GM23338 (cell line): ENCODE measurements around the gene MTPN. TPM values are rescaled to one million over a fixed set of nuclear protein-coding genes. Genes with fewer than 3 reads are reported as not detected.
A peak's percentile ranks its signal among the peaks of the same experiment; 100 is the strongest.

ENCODE experiments used
- ATAC-seq: fragments of 200-7000 bp; cut with Tn5 transposase; 3 replicates; pipeline ENCODE4 v1.9.1; 2020
- DNase-seq: peaks from one replicate; pipeline ENCODE4 v3.0.0-alpha.2; 2015; ENCODE audit warnings: low spot score
- H2AFZ ChIP-seq: fragments of 200-600 bp; sonication (generic); 2 replicates; pipeline ENCODE4 v1.8.0; 2016; ENCODE audit warnings: antibody characterized with exemption, mild to moderate bottlenecking, moderate library complexity
- H3F3A ChIP-seq: fragments of 200-600 bp; sonication (generic); replicated peaks from 2 replicates; pipeline ENCODE4 v1.8.0; 2017; ENCODE audit warnings: antibody characterized with exemption, mixed run types, low read depth
- H3K27ac ChIP-seq: fragments of 200-600 bp; sonication (generic); 2 replicates; pipeline ENCODE4 v1.6.1; 2016; ENCODE audit warnings: low read depth
- H3K27me3 ChIP-seq: fragments of 200-600 bp; sonication (generic); 2 replicates; pipeline ENCODE4 v1.8.0; 2016; ENCODE audit warnings: mild to moderate bottlenecking, mixed run types, moderate library complexity; ENCODE audit not compliant: insufficient read depth
- H3K36me3 ChIP-seq: fragments of 200-600 bp; sonication (generic); 2 replicates; pipeline ENCODE4 v1.8.0; 2016; ENCODE audit warnings: mild to moderate bottlenecking; ENCODE audit not compliant: insufficient read depth
- H3K4me1 ChIP-seq: fragments of 200-600 bp; sonication (generic); 2 replicates; pipeline ENCODE4 v1.8.0; 2016; ENCODE audit warnings: mild to moderate bottlenecking, moderate library complexity; ENCODE audit not compliant: insufficient read depth
- H3K4me2 ChIP-seq: fragments of 200-600 bp; sonication (generic); 2 replicates; pipeline ENCODE4 v1.7.1; 2017; ENCODE audit warnings: mixed run types
- H3K4me3 ChIP-seq: fragments of 200-600 bp; sonication (generic); 2 replicates; pipeline ENCODE4 v1.6.1; 2016; ENCODE audit warnings: mixed run types
- H3K79me2 ChIP-seq: fragments of 200-600 bp; sonication (generic); replicated peaks from 2 replicates; pipeline ENCODE4 v1.8.0; 2017; ENCODE audit warnings: mild to moderate bottlenecking; ENCODE audit not compliant: insufficient read depth
- H3K9me2 ChIP-seq: fragments of 200-600 bp; sonication (generic); 2 replicates; pipeline ENCODE4 v1.8.0; 2017; ENCODE audit not compliant: insufficient read depth
- H4K20me1 ChIP-seq: fragments of 200-600 bp; sonication (generic); replicated peaks from 2 replicates; pipeline ENCODE4 v1.8.0; 2017; ENCODE audit warnings: mild to moderate bottlenecking; ENCODE audit not compliant: insufficient read depth
- H3K27ac Mint-ChIP-seq: 2 replicates; pipeline ENCODE4 v1.8.0; 2020; ENCODE audit warnings: inconsistent platforms, mild to moderate bottlenecking, moderate library complexity, mixed read lengths
- H3K27me3 Mint-ChIP-seq: 3 replicates; pipeline ENCODE4 v1.8.0; 2022; ENCODE audit warnings: low read depth, mild to moderate bottlenecking, moderate library complexity, mixed read lengths, inconsistent platforms; ENCODE audit not compliant: insufficient read depth, poor library complexity
- H3K36me3 Mint-ChIP-seq: 3 replicates; pipeline ENCODE4 v1.8.0; 2021; ENCODE audit warnings: low read depth, mild to moderate bottlenecking, inconsistent platforms, moderate library complexity, mixed read lengths
- H3K4me1 Mint-ChIP-seq: 3 replicates; pipeline ENCODE4 v1.8.0; 2020; ENCODE audit warnings: mild to moderate bottlenecking, inconsistent platforms, mixed read lengths
- H3K4me3 Mint-ChIP-seq: 3 replicates; pipeline ENCODE4 v1.8.0; 2021; ENCODE audit warnings: moderate library complexity, mild to moderate bottlenecking, inconsistent platforms, mixed read lengths
- H3K9me3 Mint-ChIP-seq: 3 replicates; pipeline ENCODE4 v1.8.0; 2020; ENCODE audit warnings: moderate library complexity, mild to moderate bottlenecking, inconsistent platforms, mixed read lengths
- CREB1 ChIP-seq: fragments of 250-450 bp; sonication (Bioruptor Pico); IDR thresholded peaks from 2 replicates; pipeline ENCODE4 v1.5.0; 2020; ENCODE audit warnings: low read depth, mild to moderate bottlenecking, moderate library complexity
- CTCF ChIP-seq, 2 experiments: fragments of 200-600 bp in 1 of 2; sonication (generic) in 1 of 2; conservative IDR thresholded peaks; 2 replicates each; pipeline versions ENCODE4 v1.5.1 to v1.6.1; 2016 to 2017; ENCODE audit warnings: antibody characterized with exemption in 2 of 2, low read depth in 2 of 2, mild to moderate bottlenecking in 2 of 2, moderate library complexity in 1 of 2
- ETS1 ChIP-seq: IDR thresholded peaks from 2 replicates; pipeline ENCODE4 v1.6.1; 2016; ENCODE audit warnings: antibody characterized with exemption
- EZH2phosphoT487 ChIP-seq: fragments of 200-600 bp; sonication (generic); IDR thresholded peaks from one replicate; pipeline ENCODE4 v1.8.1; 2018; ENCODE audit warnings: antibody characterized with exemption; ENCODE audit not compliant: unreplicated experiment
- STAT1 ChIP-seq: IDR thresholded peaks from one replicate; pipeline ENCODE4 v1.6.1; 2016; ENCODE audit warnings: antibody characterized with exemption; ENCODE audit not compliant: unreplicated experiment
- ZNF114 ChIP-seq: fragments of 250-450 bp; sonication (Bioruptor Pico); IDR thresholded peaks from 2 replicates; pipeline ENCODE4 v1.5.0; 2020; ENCODE audit warnings: mild to moderate bottlenecking, moderate library complexity
- polyA plus RNA-seq: library from polyadenylated mRNA; unstranded; fragments of >200 nt; fragmentation: Nextera tagmentation; extraction: Ambion mirVana; gene quantifications from 2 replicates; pipeline ENCODE4 v1.2.1, GENCODE V29; 2016
- total RNA-seq: library from RNA; depleted of rRNA; stranded (reverse); fragments of >200 nt; shearing (Covaris generic); gene quantifications from 2 replicates; pipeline ENCODE4 v1.2.3, GENCODE V29; 2014
- TF ChIP-seq, protein P1 (sequence below): fragments of 250-450 bp; sonication (Bioruptor Pico); IDR thresholded peaks from 2 replicates; pipeline ENCODE4 v1.5.0; 2020; ENCODE audit warnings: mild to moderate bottlenecking, moderate library complexity

MTPN gene
- total and polyA plus RNA-seq, 2 experiments from 2014 or later: 87.7 to 90.3 TPM

- TF ChIP-seq, protein P1, sequence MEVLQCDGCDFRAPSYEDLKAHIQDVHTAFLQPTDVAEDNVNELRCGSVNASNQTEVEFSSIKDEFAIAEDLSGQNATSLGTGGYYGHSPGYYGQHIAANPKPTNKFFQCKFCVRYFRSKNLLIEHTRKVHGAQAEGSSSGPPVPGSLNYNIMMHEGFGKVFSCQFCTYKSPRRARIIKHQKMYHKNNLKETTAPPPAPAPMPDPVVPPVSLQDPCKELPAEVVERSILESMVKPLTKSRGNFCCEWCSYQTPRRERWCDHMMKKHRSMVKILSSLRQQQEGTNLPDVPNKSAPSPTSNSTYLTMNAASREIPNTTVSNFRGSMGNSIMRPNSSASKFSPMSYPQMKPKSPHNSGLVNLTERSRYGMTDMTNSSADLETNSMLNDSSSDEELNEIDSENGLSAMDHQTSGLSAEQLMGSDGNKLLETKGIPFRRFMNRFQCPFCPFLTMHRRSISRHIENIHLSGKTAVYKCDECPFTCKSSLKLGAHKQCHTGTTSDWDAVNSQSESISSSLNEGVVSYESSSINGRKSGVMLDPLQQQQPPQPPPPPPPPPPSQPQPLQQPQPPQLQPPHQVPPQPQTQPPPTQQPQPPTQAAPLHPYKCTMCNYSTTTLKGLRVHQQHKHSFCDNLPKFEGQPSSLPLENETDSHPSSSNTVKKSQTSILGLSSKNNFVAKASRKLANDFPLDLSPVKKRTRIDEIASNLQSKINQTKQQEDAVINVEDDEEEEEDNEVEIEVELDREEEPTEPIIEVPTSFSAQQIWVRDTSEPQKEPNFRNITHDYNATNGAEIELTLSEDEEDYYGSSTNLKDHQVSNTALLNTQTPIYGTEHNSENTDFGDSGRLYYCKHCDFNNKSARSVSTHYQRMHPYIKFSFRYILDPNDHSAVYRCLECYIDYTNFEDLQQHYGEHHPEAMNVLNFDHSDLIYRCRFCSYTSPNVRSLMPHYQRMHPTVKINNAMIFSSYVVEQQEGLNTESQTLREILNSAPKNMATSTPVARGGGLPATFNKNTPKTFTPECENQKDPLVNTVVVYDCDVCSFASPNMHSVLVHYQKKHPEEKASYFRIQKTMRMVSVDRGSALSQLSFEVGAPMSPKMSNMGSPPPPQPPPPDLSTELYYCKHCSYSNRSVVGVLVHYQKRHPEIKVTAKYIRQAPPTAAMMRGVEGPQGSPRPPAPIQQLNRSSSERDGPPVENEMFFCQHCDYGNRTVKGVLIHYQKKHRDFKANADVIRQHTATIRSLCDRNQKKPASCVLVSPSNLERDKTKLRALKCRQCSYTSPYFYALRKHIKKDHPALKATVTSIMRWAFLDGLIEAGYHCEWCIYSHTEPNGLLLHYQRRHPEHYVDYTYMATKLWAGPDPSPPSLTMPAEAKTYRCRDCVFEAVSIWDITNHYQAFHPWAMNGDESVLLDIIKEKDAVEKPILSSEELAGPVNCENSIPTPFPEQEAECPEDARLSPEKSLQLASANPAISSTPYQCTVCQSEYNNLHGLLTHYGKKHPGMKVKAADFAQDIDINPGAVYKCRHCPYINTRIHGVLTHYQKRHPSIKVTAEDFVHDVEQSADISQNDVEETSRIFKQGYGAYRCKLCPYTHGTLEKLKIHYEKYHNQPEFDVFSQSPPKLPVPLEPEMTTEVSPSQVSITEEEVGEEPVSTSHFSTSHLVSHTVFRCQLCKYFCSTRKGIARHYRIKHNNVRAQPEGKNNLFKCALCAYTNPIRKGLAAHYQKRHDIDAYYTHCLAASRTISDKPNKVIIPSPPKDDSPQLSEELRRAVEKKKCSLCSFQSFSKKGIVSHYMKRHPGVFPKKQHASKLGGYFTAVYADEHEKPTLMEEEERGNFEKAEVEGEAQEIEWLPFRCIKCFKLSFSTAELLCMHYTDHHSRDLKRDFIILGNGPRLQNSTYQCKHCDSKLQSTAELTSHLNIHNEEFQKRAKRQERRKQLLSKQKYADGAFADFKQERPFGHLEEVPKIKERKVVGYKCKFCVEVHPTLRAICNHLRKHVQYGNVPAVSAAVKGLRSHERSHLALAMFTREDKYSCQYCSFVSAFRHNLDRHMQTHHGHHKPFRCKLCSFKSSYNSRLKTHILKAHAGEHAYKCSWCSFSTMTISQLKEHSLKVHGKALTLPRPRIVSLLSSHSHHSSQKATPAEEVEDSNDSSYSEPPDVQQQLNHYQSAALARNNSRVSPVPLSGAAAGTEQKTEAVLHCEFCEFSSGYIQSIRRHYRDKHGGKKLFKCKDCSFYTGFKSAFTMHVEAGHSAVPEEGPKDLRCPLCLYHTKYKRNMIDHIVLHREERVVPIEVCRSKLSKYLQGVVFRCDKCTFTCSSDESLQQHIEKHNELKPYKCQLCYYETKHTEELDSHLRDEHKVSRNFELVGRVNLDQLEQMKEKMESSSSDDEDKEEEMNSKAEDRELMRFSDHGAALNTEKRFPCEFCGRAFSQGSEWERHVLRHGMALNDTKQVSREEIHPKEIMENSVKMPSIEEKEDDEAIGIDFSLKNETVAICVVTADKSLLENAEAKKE (CRISPR knock-in tag): no peak
- TF ChIP-seq EZH2phosphoT487 (no peak), ETS1 (no peak), ZNF114 (no peak), CREB1 (CRISPR knock-in tag) (no peak), CTCF (conservative IDR thresholded peaks at IDR 0.05; ENCODE audit: low read depth in 2 of 2) (no peak)
Measured at GRCh38 chr7:135993950-135994349, 16.8 kb upstream of the MTPN start (continued).

DNA sequence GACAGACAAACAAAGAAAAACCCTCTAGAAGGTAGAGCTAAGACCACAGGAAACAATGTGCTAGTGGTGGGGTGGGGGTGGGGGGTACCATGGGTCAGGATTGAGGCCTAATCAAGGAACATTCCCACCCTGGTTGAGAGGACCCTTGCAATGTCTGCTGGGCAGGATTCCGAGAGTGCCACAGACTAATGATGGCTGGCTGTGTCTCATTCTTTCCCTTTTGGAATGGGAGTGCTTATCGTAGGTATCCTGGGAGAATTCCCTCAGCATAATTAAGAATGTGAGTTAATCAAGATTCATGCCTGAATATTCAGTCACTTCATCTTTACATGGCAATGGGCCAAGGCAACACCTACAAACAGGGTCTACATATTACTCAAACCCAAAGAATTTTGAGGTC lies 14.7 kb upstream of the MTPN start:
- no peaks in the 10 kb centered on the region for H3K36me3 Mint-ChIP-seq
- no peak overlapping the region for H3K4me2 ChIP-seq
- H3K9me2 ChIP-seq: peaks cover 7% of the 10 kb centered on the region; the same call in 1 of the 2 replicates
- H3K27me3 Mint-ChIP-seq: peaks cover 10% of the 10 kb centered on the region
- H3K27ac Mint-ChIP-seq: peak overlapping the region; percentile 62; the same call in 1 of the 2 replicates
- H2AFZ ChIP-seq: no peak overlapping the region
- no peaks in the 10 kb centered on the region for H3K27me3 ChIP-seq
- H3K4me3 ChIP-seq: no peak overlapping the region
- DNase-seq: no peak
- no peak overlapping the region for H3K4me3 Mint-ChIP-seq
- ATAC-seq: no peak
- no peaks in the 10 kb centered on the region for H3K79me2 ChIP-seq
- no peak for TF ChIP-seq STAT1
- H3K4me1 ChIP-seq: no peaks in the 10 kb centered on the region
- H3K4me1 Mint-ChIP-seq: no peaks in the 10 kb centered on the region; the same call in 2 of the 3 replicates
- no peak overlapping the region for H3K27ac ChIP-seq
- H3K36me3 ChIP-seq: no peaks in the 10 kb centered on the region
- H3F3A ChIP-seq: no peaks in the 10 kb centered on the region
- H3K9me3 Mint-ChIP-seq: peaks cover 14% of the 10 kb centered on the region; the same call in 2 of the 3 replicates
- no peaks in the 10 kb centered on the region for H4K20me1 ChIP-seq
